GM13976 (cell line): Measurements from ENCODE around the gene PTPN23.
"Not testable (repeated sequence)": the region's sequence is repeated elsewhere in the genome, so short reads cannot be mapped to it uniquely, and the experiment has no call there.

Experiments
- DNase-seq: peaks from one replicate; pipeline ENCODE4 v3.0.0; 2012; ENCODE audit warnings: low spot score
- CTCF ChIP-seq: IDR thresholded peaks from 2 replicates; pipeline ENCODE4 v1.5.1; 2012; ENCODE audit warnings: borderline replicate concordance, mild to moderate bottlenecking; ENCODE audit not compliant: insufficient read depth; ENCODE audit errors: extremely low read depth, missing control alignments, control extremely low read depth
- in situ Hi-C: fragments of 300-500 bp; cut with MboI; formaldehyde crosslinking; loops from one replicate; pipeline ENCODE4 v1.12.0; 2022; ENCODE audit warnings: low sequenced_read_pairs, mixed read lengths, inconsistent platforms; ENCODE audit not compliant: unreplicated experiment

Gene PTPN23

GRCh38 chr3:47441796-47442551 is 61.2 kb downstream of the PTPN23 start:
- no peak for TF ChIP-seq CTCF
- in situ Hi-C loops, result no loop called here
- no peak for DNase-seq

GRCh38 chr3:47443611-47443995 is 62.8 kb downstream of the PTPN23 start:
- no peak for DNase-seq
- in situ Hi-C loops, result no loop called here
- no peak for TF ChIP-seq CTCF

GRCh38 chr3:47444103-47444502 is 63.3 kb downstream of the PTPN23 start:
- in situ Hi-C loops, result no loop called here
- TF ChIP-seq CTCF, result no peak
- DNase-seq, result no peak

GRCh38 chr3:47452453-47453215 is 71.8 kb downstream of the PTPN23 start:
- in situ Hi-C loops, result no loop called here

GRCh38 chr3:47455806-47456452 is 75.1 kb downstream of the PTPN23 start:
- DNase-seq, result no peak
- TF ChIP-seq CTCF, result no peak
- in situ Hi-C loops, result no loop called here

More at GRCh38 chr3:47452453-47453215, 71.8 kb downstream of the PTPN23 start:
- no peak for DNase-seq
- TF ChIP-seq CTCF, result no peak

GRCh38 chr3:47456984-47457383 is 76.2 kb downstream of the PTPN23 start:
- no peak for DNase-seq
- in situ Hi-C loops, result no loop called here
- TF ChIP-seq CTCF, result no peak

GRCh38 chr3:47459534-47460085 is 78.8 kb downstream of the PTPN23 start:
- DNase-seq, in situ Hi-C loops: not testable (repeated sequence)
